HG03159 (cell line): Measurements from ENCODE around the gene CYP4V2.
"Not testable (repeated sequence)": the region's sequence is repeated elsewhere in the genome, so short reads cannot be mapped to it uniquely, and the experiment has no call there.

Experiments used
- ATAC-seq: cut with Tn5 transposase; IDR thresholded peaks from one replicate; pipeline ENCODE4 v1.9.1; 2021; ENCODE audit warnings: mild to moderate bottlenecking, moderate library complexity; ENCODE audit not compliant: unreplicated experiment

CYP4V2 gene

GRCh38 chr4:186227744-186228513 lies 36.6 kb downstream of the CYP4V2 start:
- no peak for ATAC-seq

DNA sequence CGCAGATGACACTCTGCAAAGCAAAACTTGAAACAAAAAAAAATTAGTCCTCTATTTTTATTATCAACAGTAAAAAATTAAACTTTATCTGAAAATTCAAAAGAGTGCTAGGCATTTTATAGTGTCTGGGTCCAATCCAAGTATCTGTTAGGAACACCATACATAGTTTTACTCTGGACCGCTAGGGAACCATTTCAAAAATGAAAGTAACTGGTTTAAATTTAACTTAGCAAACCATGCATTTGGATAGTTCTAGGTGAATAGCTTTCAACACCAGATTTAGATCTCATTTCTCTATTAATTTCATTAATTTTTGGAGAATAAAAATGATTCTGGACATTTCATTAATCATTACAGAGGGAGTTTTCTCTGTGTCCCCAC lies 37.1 kb downstream of the CYP4V2 start:
- ATAC-seq = no peak

DNA sequence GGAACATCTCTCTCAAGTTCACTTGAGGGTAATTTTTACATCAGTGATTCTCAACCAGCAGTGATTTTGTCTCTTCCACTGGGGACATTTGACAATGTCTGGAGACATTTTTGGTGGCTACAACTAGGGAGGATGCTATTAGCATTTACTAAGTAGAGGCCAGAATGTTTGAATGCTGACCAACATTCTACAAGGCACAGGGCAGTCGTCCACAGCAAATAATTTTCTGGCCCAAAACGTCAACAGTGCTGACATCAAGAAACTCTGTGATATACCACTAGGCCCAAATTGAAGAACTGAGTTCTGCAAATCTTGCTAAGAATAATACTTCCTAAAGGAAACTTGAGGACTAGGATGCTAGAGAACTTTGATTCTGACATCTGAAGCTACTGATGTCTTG lies 43.0 kb downstream of the CYP4V2 start:
- ATAC-seq = no peak

DNA sequence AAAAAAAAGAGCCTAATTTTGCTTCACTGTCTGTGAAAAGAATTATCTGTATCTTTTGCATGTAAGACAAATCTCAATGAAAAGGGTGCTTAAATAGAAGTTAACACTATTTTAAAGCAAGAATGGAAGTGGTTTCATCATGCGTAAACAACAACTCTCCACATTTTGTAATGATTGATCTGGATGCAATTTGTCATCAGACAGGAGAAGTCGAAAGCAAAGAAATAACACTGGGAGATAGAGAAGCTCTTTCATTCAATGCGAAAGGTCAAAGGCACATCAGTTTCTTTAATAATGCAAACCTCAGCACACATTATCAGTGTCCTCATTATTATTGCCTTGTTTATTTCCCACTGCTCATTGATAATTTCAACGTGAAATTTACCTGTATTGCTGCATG lies 44.8 kb downstream of the CYP4V2 start:
- ATAC-seq = no peak

DNA sequence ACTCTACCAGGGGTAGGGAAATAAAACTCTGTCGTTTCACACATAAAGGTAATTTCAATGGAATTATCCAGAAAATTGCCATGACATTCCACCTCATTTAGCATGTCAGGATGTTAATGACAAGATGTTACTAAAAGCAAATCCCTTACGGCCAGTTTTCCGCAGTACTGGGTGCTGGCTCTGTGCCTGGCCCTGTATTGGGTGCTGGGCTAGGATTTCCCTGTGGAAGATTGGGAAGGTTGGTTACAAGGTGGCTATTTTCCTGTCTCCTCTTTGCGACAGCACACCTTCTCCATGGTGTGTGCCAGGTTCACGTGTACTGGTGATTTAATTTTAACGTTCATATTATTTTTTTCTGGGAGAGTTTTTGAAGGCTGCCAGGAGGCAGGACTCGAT lies 49.1 kb downstream of the CYP4V2 start:
- ATAC-seq = no peak

DNA sequence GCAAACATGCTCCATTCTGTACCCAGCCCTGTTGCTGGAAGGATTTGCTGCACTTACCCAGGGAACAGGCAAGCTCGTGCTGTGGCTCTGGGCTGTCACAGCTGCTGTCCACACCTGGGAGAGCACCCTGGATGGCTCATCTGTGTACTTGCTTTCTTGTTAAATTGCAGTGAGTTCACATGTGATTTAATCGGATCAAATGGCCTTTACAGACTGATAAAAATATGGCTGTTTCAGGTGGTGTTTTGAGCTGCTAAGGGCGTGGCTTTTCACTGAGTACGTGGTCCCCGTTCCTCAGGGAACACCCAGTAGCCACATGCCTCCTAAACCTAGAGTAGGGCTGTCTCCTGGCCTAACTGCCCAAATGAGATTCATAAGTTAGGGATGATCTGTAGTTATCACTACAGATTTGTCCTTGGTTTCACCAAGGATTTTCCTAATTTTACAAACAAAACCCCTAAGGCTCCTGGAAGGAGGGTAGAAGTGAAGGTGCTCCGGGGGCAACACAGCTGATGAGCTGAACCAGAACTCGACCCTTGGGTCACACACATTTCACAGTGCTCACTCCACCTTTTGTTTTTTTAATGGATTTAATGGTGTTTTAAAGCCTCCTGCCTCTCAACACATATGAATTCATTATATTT lies 49.6 kb downstream of the CYP4V2 start:
- no peak for ATAC-seq

DNA sequence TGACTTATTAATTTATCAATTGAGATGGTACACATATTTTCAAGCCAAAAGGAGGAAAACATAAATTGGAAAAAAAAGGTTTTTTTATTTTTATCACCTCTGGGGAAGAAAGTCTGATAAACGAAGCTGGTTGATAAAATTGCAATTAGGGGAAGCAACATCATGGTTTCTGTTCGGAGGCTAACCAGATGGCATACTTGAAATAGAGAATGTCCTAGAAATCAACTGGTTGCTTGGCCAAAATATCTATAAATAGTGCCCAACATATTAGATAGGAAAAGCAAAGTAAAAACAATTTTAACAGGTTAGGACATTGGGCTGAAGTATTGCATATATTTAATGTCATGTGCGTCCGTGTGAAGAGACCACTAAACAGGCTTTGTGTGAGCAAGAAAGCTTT lies 50.2 kb downstream of the CYP4V2 start:
- no peak for ATAC-seq

DNA sequence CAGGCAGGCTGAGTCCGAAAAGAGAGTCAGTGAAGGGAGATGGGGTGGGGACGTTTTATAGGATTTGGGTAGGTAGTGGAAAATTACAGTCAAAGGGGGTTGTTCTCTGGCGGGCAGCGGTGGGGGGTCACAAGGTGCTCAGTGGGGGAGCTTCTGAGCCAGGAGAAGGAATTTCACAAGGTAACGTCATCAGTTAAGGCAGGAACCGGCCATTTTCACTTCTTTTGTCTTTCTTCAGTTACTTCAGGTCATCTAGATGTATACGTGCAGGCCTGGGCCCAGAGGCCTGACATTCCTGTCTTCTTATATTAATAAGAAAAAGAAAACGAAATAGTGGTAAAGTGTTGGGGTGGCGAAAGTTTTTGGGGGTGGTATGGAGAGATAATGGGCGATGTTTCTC lies 50.7 kb downstream of the CYP4V2 start:
- ATAC-seq = not testable (repeated sequence)

DNA sequence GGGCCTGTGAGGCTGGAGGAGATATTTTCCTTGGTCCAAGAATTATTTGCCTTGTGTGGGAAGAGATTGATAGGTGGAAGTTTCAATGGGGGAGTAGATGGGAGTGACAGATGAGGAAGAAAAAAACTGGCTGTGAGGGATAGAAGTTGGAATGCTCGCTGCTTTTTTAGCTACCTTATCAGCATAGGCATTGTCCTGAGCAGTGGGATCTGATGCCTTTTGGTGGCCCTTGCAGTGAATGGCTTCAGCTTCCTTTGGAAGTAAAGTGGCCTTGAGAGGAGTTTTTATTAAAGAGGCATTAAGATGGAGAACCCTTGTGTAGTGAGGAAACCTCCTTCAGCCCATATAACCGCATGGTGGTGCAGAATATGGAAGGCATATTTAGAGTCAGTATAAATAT lies 52.0 kb downstream of the CYP4V2 start:
- no peak for ATAC-seq

DNA sequence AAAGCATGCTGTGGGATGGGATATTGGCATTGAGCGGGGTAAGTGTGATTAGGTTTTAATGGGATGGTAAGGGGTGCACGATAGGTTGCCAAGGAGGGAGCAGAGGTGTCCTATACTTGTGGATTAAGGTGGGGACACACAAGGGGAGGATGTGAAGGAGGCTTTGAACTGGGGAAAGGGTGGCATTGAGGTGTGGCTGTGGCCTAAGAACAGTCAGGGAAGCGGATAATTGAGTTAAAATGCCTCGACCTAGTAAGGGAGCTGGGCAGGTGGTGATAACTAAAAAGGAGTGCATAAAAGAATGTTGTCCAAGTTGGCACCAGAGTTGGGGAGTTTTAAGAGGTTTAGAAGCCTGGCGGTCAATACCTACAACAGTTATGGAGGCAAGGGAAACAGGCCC lies 53.5 kb downstream of the CYP4V2 start:
- ATAC-seq = no peak

DNA sequence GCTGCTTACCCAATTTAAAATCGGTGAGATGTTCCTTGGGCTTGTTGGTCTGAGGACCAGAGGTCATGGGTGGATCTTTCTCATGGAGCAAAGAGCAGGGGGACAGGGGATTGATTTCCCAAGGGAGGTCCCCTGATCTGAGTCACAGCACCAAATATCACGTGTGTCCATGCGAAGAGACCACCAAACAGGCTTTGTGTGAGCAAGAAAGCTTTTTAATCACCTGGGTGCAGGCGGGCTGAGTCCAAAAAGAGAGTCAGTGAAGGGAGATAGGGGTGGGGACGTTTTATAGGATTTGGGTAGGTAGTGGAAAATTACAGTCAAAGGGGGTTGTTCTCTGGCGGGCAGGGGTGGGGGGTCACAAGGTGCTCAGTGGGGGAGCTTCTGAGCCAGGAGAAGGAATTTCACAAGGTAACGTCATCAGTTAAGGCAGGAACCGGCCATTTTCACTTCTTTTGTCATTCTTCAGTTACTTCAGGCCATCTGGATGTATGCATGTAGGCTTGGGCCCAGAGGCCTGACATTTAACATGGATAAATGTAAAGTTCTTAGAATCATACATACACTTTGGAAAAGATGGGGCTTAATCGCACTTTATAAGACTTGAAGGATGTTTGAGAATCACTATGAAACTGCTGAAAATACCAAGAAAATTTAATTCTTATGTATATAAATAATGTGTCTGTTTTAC lies 55.8 kb downstream of the CYP4V2 start:
- not testable (repeated sequence) for ATAC-seq

- no peak for ATAC-seq
These were observed 57.3 kb downstream of the CYP4V2 start for GRCh38 chr4:186248643-186249042.

GRCh38 chr4:186249785-186250754 lies 58.7 kb downstream of the CYP4V2 start:
- no peak for ATAC-seq

GRCh38 chr4:186250760-186251159 lies 59.4 kb downstream of the CYP4V2 start:
- no peak for ATAC-seq

- no peak for ATAC-seq
These were observed 63.8 kb downstream of the CYP4V2 start for GRCh38 chr4:186255122-186255521.

- ATAC-seq = no peak
These were observed 66.9 kb downstream of the CYP4V2 start for GRCh38 chr4:186258216-186258811.

GRCh38 chr4:186260117-186260503 lies 68.7 kb downstream of the CYP4V2 start:
- no peak for ATAC-seq
